Aortic smooth muscle cell (primary cell): ENCODE results near the gene RPL36. TPM values are rescaled to one million over a fixed set of nuclear protein-coding genes. Genes with fewer than 3 reads are reported as not detected.

ENCODE experiments used
- total RNA-seq: library from RNA; depleted of rRNA; stranded (reverse); fragments of >200 nt; gene quantifications from 2 replicates; pipeline ENCODE4 v1.2.3, GENCODE V29; 2014

Gene RPL36
- total RNA-seq, result 348 and 461 TPM in 2 replicates

DNA sequence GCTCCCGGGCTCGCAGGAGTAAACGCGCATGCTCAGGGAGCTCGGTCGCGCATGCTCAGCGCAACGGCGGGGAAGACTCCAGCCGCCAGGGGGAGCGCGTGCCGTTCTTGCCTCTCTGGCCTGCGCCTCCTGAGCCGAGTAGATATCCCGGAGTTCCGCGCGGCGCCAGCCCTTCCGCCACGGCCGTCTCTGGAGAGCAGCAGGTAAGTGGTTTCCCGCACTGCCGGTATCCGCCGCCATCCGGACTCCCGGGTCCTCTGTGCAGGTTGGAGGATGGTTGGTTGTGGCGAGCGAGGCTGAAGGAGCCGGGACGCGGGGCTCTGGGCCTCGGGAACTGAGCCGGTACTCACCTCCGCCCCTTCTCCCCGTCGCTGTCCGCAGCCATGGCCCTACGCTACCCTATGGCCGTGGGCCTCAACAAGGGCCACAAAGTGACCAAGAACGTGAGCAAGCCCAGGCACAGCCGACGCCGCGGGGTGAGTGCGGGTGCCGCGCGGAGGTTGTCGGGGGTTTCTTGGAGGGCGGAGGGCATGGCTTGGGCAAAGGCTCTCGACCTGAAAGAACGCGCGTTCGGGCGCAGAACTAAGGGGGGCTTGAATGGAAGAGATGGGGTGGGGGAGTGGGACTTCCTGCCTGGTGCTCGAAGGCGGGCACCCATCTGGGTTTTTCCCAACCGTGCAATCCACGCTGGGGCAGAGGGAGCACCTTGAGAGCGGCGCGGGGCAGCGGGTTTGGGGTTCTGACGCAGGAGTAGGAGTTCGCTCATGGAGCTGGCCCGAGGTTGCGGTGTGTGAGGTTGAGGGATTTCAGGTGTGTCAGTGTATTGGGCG lies at the start of gene RPL36:
TSS of gene RPL36 (plus strand) at position 171 of the 830 bp plus-strand sequence. CDS start at position 384, 213 bp downstream.

GRCh38 chr19:5680437-5681368 lies 9.4 kb upstream of the RPL36 start, which contains the start of the genes HSD11B1L and MICOS13:
Gene HSD11B1L, plus strand, starts transcription at chr19:5681027. Its CDS starts 3,806 bp downstream, at chr19:5684833.
Gene MICOS13, minus strand, starts transcription at chr19:5680516. Its CDS starts 30 bp downstream, at chr19:5680486.

DNA sequence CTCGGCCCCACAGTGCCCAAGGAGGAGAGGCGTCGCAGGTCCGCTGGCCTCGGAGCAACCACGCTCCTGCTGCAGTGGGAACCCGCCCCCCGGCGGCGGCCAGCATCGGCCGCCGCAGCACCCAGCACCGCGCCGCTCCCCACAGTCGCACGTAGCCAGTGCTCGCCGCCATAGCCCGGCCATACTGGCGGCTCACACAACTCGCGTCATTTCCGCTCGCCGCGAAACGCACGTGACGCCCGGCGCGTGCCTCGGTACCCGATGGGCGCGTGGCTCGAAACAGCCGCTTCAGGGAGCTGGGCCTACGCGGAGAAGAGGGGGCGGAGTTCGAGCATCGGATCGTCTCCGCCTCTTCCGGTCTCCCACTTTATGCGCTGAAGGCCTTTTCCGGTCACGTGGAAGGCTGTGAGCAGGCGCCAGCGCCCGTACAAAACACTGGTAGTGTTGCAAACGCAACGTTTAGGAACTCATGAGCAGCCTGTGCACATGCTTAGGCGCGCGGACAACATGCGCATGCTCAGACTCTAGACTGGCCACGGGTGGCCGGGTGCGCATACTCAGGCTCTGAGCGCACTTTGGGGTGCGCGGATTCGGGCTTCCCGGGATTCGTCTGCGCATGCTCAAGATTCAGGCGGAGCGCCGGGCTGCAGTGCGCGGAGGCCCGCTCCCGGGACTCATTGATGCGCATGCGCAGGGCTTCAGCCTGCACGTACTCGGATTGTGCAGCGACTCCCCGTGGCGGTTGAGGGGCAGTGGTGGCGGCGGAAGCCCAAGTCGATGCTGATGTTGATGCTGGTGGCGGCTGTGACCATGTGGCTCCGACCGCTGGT lies 30.1 kb downstream of the RPL36 start, which contains the start of the genes CATSPERD and LONP1:
TSS of gene CATSPERD (plus strand) at position 677 of the 830 bp plus-strand sequence. CDS start at position 778, 101 bp downstream.
TSS of gene LONP1 (minus strand) at position 186 of the 830 bp plus-strand sequence. CDS start at position 172, 14 bp downstream.

Other genes with a start within 250 kb of the RPL36 start
- gene ZNRF4, start 234.9 kb upstream of the RPL36 start, total RNA-seq, result not detected in 2 replicates
- gene TINCR, start 122.3 kb upstream of the RPL36 start, total RNA-seq, result 0.12 TPM in 1 of 2 replicates, not detected in the other
- gene SAFB2, start 67.5 kb upstream of the RPL36 start, total RNA-seq, result 32.4 and 32.9 TPM in 2 replicates
- 39.4 and 56.7 TPM in 2 replicates for gene SAFB, start 67.2 kb upstream of the RPL36 start, total RNA-seq
- 43.5 and 51.8 TPM in 2 replicates for gene MICOS13, start 9.8 kb upstream of the RPL36 start, total RNA-seq
- gene HSD11B1L, start 9.3 kb upstream of the RPL36 start, total RNA-seq, result 9.1 and 9.6 TPM in 2 replicates
- gene LONP1, start 29.9 kb downstream of the RPL36 start, total RNA-seq, result 59.6 and 81.6 TPM in 2 replicates
- not detected in 2 replicates for gene CATSPERD, start 30.3 kb downstream of the RPL36 start, total RNA-seq
- 0.26 and 0.37 TPM in 2 replicates for gene PRR22, start 94.5 kb downstream of the RPL36 start, total RNA-seq
- 18.8 and 25.2 TPM in 2 replicates for gene DUS3L, start 100.9 kb downstream of the RPL36 start, total RNA-seq
- gene NRTN, start 114.8 kb downstream of the RPL36 start, total RNA-seq, result not detected in 2 replicates
- not detected in 2 replicates for gene FUT6, start 149.4 kb downstream of the RPL36 start, total RNA-seq
- gene FUT3, start 161.2 kb downstream of the RPL36 start, total RNA-seq, result not detected in 2 replicates
- gene FUT5, start 180.2 kb downstream of the RPL36 start, total RNA-seq, result not detected in 2 replicates
- 216 and 293 TPM in 2 replicates for gene NDUFA11, start 213.5 kb downstream of the RPL36 start, total RNA-seq
- gene VMAC, start 214.6 kb downstream of the RPL36 start, total RNA-seq, result 5.5 and 6.7 TPM in 2 replicates
- gene CAPS, start 224.0 kb downstream of the RPL36 start, total RNA-seq, result 18.1 and 21.3 TPM in 2 replicates